Measurements from ENCODE around the gene IL17REL. TPM values are rescaled to one million over a fixed set of nuclear protein-coding genes. Genes with fewer than 3 reads are reported as not detected.

IL17REL gene
- total and polyA plus RNA-seq, 10 of the 15 experiments (the other 5 are each of a cell fraction or from before 2014, with no cell fraction given), result 0.03 TPM; not detected in 9

DNA sequence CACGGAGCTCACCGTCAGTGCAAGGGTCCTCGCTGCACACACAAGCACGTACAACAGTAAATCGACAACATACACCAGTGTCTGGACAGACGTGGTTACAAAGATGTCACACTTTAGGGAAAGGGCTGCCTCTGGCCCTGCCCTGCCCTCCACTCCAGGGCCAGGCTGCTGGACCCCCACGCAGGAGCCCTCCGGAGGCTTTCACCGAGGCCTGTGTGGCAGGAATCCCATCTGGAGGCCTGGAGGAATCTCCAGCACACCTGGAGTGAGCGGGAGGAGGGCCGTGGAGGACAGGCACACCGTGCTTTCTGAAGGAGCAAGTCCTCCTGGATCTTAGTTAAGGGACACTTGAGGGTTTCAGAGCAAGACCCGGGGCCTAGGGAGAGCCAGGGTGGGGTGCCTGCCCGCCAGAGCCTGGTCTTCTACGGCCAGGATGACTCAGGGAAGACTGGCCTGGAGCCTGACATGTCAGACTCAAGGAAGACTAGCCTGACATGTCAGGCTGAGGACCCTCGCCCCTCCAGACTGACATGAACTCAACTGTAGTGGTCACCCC is 54.1 kb downstream of the IL17REL start:
- TF ChIP-seq ZBED1 (IDR thresholded peaks at IDR 0.05; ENCODE audit: borderline replicate concordance) (no peak), SREBF2 (IDR thresholded peaks at IDR 0.05; ENCODE audit: low read length) (no peak), NFYB (IDR thresholded peaks at IDR 0.05; ENCODE audit: insufficient read depth, low read depth, low read length) (no peak), STAT3 (IDR thresholded peaks at IDR 0.05; ENCODE audit: low read depth, low read length) (no peak), RB1 (IDR thresholded peaks at IDR 0.05; ENCODE audit: borderline replicate concordance) (no peak), LARP7 (IDR thresholded peaks at IDR 0.05) (no peak), NR2C2 (IDR thresholded peaks at IDR 0.05; ENCODE audit: borderline replicate concordance, control insufficient read depth, insufficient read length, low read depth) (no peak)
- TF ChIP-seq, protein P1, sequence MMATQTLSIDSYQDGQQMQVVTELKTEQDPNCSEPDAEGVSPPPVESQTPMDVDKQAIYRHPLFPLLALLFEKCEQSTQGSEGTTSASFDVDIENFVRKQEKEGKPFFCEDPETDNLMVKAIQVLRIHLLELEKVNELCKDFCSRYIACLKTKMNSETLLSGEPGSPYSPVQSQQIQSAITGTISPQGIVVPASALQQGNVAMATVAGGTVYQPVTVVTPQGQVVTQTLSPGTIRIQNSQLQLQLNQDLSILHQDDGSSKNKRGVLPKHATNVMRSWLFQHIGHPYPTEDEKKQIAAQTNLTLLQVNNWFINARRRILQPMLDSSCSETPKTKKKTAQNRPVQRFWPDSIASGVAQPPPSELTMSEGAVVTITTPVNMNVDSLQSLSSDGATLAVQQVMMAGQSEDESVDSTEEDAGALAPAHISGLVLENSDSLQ (IDR thresholded peaks at IDR 0.05), result no peak
- TF ChIP-seq, protein P2, sequence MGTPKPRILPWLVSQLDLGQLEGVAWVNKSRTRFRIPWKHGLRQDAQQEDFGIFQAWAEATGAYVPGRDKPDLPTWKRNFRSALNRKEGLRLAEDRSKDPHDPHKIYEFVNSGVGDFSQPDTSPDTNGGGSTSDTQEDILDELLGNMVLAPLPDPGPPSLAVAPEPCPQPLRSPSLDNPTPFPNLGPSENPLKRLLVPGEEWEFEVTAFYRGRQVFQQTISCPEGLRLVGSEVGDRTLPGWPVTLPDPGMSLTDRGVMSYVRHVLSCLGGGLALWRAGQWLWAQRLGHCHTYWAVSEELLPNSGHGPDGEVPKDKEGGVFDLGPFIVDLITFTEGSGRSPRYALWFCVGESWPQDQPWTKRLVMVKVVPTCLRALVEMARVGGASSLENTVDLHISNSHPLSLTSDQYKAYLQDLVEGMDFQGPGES (IDR thresholded peaks at IDR 0.05), result no peak
- Histone ChIP-seq H3K4me3 (no peak overlapping the region), H3K27me3 (replicated peaks in 1 of 2; ENCODE audit: control insufficient read depth in 2 of 2, insufficient read depth in 2 of 2, low read length in 1 of 2) (no peaks in the 10 kb centered on the region), H4K20me1 (ENCODE audit: control insufficient read depth, insufficient read depth) (no peaks in the 10 kb centered on the region; the same call in 1 of the 2 replicates), H3K4me1 (ENCODE audit: control insufficient read depth, insufficient read depth, low read length) (peaks cover 16% of the 10 kb centered on the region), H3K27ac (ENCODE audit: control insufficient read depth, insufficient read depth) (no peak overlapping the region), H3K9me3 (replicated peaks; ENCODE audit: control insufficient read depth, insufficient read depth, low read length) (no peaks in the 10 kb centered on the region), H3K4me2 (ENCODE audit: control insufficient read depth, insufficient read depth) (no peak overlapping the region), H2AFZ (ENCODE audit: control insufficient read depth, low read depth, low read length) (no peak overlapping the region), H3K36me3 (ENCODE audit: control insufficient read depth in 2 of 2, insufficient read depth in 2 of 2, low read length in 1 of 2) (peaks cover 5 to 8% of the 10 kb centered on the region in 2 experiments), H3K9ac (ENCODE audit: control insufficient read depth, insufficient read depth, low read length) (no peak overlapping the region), H3K79me2 (ENCODE audit: control insufficient read depth, insufficient read depth, low read length) (peaks cover 32% of the 10 kb centered on the region)
- ATAC-seq (no peak), FAIRE-seq (no peak), DNase-seq (ENCODE audit: low read depth, low spot score) (no peak)
- no TSS peak for BruUV-seq (replicated peaks)
- ChIA-PET RAD21 (ENCODE audit: unreplicated experiment) (interaction anchor here (1.3 kb wide), 1 partner anchor 23 kb away, joined by 6 read pairs; no protein-coding TSS in a partner anchor), POLR2A (no interaction called here), SMC1A (ENCODE audit: uncharacterized antibody, unreplicated experiment) (no interaction called here), CTCF (interaction anchor here (1.0 kb wide), 1 partner anchor 28 kb away, joined by 4 read pairs; no protein-coding TSS in a partner anchor)
- in situ Hi-C loops (cut with MboI) (no loop called here), intact Hi-C loops (cut with micrococcal nuclease; ENCODE audit: unreplicated experiment) (no loop called here)
- WGBS (ENCODE audit: insufficient coverage, insufficient replicate concordance, low lambda C conversion rate, missing lambda C conversion rate), result 80% methylated on average over 16 of the region's 16 CpGs
